MCF 10A (cell line): Measurements from ENCODE around the gene ANO8. TPM values are rescaled to one million over a fixed set of nuclear protein-coding genes. Genes with fewer than 3 reads are reported as not detected.

ENCODE experiments used
- BruUV-seq: library from RNA; stranded (reverse); fragments of 400-500 nt; replicated peaks from 2 replicates; lab custom pipeline; 2021; lab: Mats Ljungman, UMichigan
- CTCF ChIA-PET: fragments of 300-600 bp; sonication (Branson Sonifier 250); formaldehyde crosslinking; extraction: SDS; loops from one replicate; lab custom pipeline; 2021; ENCODE audit warnings: antibody characterized with exemption, inconsistent platforms; lab: Yijun Ruan, JAX
- POLR2A ChIA-PET: fragments of 300-600, 350-650 bp; sonication (Branson Sonifier 250); formaldehyde crosslinking; extraction: SDS; loops from one replicate; lab custom pipeline; 2020; ENCODE audit warnings: antibody characterized with exemption, inconsistent platforms; lab: Yijun Ruan, JAX
- DNase-seq: peaks from one replicate; pipeline ENCODE4 v3.0.0-alpha.2; 2018; ENCODE audit not compliant: unreplicated experiment
- H3K27ac Mint-ChIP-seq: one replicate; pipeline ENCODE4 v1.8.0; 2022; ENCODE audit warnings: mild to moderate bottlenecking, low read depth, mixed read lengths; ENCODE audit not compliant: unreplicated experiment
- H3K27me3 Mint-ChIP-seq: one replicate; pipeline ENCODE4 v1.8.0; 2022; ENCODE audit warnings: mixed read lengths; ENCODE audit not compliant: insufficient read depth, unreplicated experiment
- H3K36me3 Mint-ChIP-seq: one replicate; pipeline ENCODE4 v1.8.0; 2022; ENCODE audit warnings: mild to moderate bottlenecking, moderate library complexity, mixed read lengths; ENCODE audit not compliant: insufficient read depth, unreplicated experiment
- H3K4me1 Mint-ChIP-seq: one replicate; pipeline ENCODE4 v1.8.0; 2022; ENCODE audit warnings: mixed read lengths; ENCODE audit not compliant: insufficient read depth, unreplicated experiment
- H3K4me3 Mint-ChIP-seq: one replicate; pipeline ENCODE4 v1.8.0; 2022; ENCODE audit warnings: mild to moderate bottlenecking, moderate library complexity, mixed read lengths; ENCODE audit not compliant: unreplicated experiment
- H3K9me3 Mint-ChIP-seq: one replicate; pipeline ENCODE4 v1.8.0; 2022; ENCODE audit warnings: mixed read lengths; ENCODE audit not compliant: unreplicated experiment
- CTCF ChIP-seq: fragments of 200-600 bp; IDR thresholded peaks from one replicate; pipeline ENCODE4 v1.8.0; 2022; ENCODE audit warnings: antibody characterized with exemption, mild to moderate bottlenecking; ENCODE audit not compliant: unreplicated experiment
- intact Hi-C: fragments of 100-400 bp; cut with micrococcal nuclease; formaldehyde crosslinking; loops from 2 replicates; pipeline ENCODE4 v1.14.1; 2022
- total RNA-seq: library from RNA; stranded (reverse); gene quantifications from 2 replicates; pipeline ENCODE4 v1.2.3, GENCODE V29; 2022

The ANO8 gene
- total RNA-seq, 1 experiment from 2014 or later = 13.0 TPM

GRCh38 chr19:17347877-17348276 is 13.2 kb upstream of the ANO8 start:
- Mint-ChIP-seq H3K27me3 (no peaks in the 10 kb centered on the region), H3K9me3 (no peaks in the 10 kb centered on the region), H3K36me3 (peaks cover 3% of the 10 kb centered on the region), H3K27ac (peak overlapping the region; percentile 76), H3K4me3 (no peak overlapping the region), H3K4me1 (peaks cover 15% of the 10 kb centered on the region)
- ChIA-PET CTCF (interaction anchor here (0.6 to 4.1 kb wide), 6 partner anchors 11 to 304 kb away, joined by 3 to 29 read pairs (median 4); partner anchors contain the start of gene ABHD8), POLR2A (interaction anchor here (0.6 kb wide), 1 partner anchor 435 kb away, joined by 3 read pairs; no protein-coding TSS in a partner anchor)
- intact Hi-C loops = loop anchor here (5.0 kb wide), 1 partner anchor 56 kb away; no protein-coding TSS in a partner anchor
- BruUV-seq = no TSS peak
- TF ChIP-seq CTCF = no peak
- DNase-seq = no peak

GRCh38 chr19:17347361-17347760 is 12.7 kb upstream of the ANO8 start:
- POLR2A ChIA-PET = interaction anchor here (0.6 kb wide), 1 partner anchor 436 kb away, joined by 3 read pairs; no protein-coding TSS in a partner anchor
- Mint-ChIP-seq H3K9me3 (no peaks in the 10 kb centered on the region), H3K27ac (peak overlapping the region; percentile 76), H3K4me1 (peaks cover 15% of the 10 kb centered on the region), H3K4me3 (no peak overlapping the region), H3K27me3 (no peaks in the 10 kb centered on the region), H3K36me3 (peaks cover 9% of the 10 kb centered on the region)
- no TSS peak for BruUV-seq
- intact Hi-C loops = loop anchor here (5.0 kb wide), 1 partner anchor 55 kb away; no protein-coding TSS in a partner anchor
- TF ChIP-seq CTCF = no peak
- CTCF ChIA-PET = interaction anchor here (0.6 to 4.1 kb wide), 10 partner anchors 12 to 436 kb away, joined by 3 to 29 read pairs (median 3); partner anchors contain the start of gene ABHD8
- DNase-seq = peak; percentile 74

GRCh38 chr19:17346109-17346671 is 11.5 kb upstream of the ANO8 start:
- Mint-ChIP-seq H3K4me3 (no peak overlapping the region), H3K27ac (no peak overlapping the region)

More at GRCh38 chr19:17346109-17346671, 11.5 kb upstream of the ANO8 start:
- Mint-ChIP-seq H3K4me1 (peaks cover 15% of the 10 kb centered on the region), H3K36me3 (peaks cover 19% of the 10 kb centered on the region), H3K27me3 (no peaks in the 10 kb centered on the region), H3K9me3 (no peaks in the 10 kb centered on the region)
- TF ChIP-seq CTCF = peak; percentile 90
- DNase-seq = peak; percentile 79
- intact Hi-C loops = loop anchor here (1.0 to 5.0 kb wide), 3 partner anchors 40 to 120 kb away; no protein-coding TSS in a partner anchor
- ChIA-PET POLR2A (no interaction called here), CTCF (interaction anchor here (0.6 to 3.0 kb wide), 15 partner anchors 11 to 593 kb away, joined by 3 to 84 read pairs (median 4); partner anchors contain the start of gene ANO8)
- BruUV-seq = no TSS peak
